NCI-H748 (cell line): ENCODE results near the gene CSNK1G1.

Source experiments
- DNase-seq: peaks from one replicate; lab custom pipeline; 2025; ENCODE audit not compliant: unreplicated experiment; lab: John Stamatoyannopoulos, UW

CSNK1G1 gene

DNA sequence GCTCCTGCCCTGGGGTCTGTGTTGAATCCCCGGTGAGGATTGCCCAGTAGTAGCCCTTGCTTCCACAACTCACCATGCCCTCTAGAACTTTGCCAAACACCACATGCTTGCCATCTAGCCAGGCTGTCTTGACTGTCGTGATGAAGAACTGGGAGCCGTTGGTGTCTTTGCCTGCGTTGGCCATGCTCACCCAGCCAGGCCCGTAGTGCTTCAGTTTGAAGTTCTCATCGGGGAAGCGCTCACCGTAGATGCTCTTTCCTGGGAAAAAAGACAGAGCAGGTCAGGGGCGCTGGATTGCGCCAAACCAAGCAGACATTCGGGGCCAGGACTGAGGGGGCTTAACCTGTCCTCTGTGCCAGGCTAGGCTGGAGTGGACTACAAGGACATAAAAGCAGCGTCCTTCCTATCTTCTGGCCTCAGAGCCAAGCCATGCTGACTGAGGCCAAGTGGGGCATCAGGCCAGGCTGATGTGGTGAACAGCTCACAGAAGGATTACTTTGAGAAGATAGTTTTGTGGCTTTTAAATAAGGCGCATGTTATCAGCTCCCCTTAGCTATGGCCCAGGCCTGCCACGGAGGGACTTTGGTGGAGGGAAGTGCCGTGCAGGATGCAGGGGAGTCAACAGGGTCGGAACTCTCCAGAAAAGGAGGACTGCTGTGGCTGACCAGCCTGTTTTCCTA, 199.2 kb downstream of the CSNK1G1 start:
- DNase-seq: no peak

GRCh38 chr15:64155802-64156651, 199.9 kb downstream of the CSNK1G1 start:
- no peak for DNase-seq

DNA sequence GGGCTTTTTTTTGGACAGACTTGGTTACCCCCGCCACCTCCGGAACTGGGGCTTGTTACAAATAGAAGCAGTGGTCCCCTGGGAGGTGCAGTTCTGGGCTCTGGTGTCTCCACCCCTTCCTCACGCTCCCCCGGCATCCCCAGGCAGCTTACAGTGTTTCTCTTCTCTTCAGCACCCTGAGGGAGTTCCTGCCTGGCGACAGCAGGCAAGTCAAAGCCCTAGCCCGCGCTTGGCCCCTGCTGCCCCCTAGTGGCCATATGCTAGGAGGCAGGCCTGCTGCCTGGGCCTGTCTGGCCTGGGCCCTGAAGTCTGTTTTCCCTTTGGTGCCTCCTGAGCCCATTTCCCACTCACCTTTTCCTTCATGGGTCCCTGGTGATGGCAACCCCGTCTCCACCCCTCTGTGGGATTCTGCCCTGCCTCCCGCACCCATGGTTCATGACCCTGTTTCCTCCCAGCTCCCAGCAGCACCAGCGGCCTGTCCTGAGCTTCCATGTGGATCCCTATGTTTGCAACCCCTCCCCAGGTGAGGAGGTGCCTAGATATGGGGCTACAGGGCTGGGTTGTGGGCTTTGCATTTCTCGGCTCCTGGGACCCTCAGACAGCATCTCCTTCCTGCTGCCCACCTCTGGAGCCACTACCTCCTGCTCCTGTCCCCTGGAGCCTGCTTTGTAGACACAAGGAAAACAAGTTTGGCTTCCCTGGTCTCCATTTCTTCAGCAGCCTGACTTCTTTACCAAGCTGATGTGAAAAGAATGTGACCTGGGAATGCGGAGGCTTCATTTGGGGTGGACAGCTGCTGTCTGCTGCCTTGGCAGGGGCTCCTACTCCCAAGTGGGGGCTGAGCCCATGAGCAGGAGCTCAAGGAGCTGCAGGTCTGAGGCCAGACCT, 202.2 kb downstream of the CSNK1G1 start:
- DNase-seq: peak; percentile 83

GRCh38 chr15:64152507-64153387, 203.2 kb downstream of the CSNK1G1 start:
- peak; percentile 52 for DNase-seq

GRCh38 chr15:64151727-64152506, 204.1 kb downstream of the CSNK1G1 start, which contains the start of gene SNX22:
SNX22 (plus strand) TSS chr15:64151731; CDS start chr15:64151776, 45 bp downstream.
- peak; percentile 52 for DNase-seq

GRCh38 chr15:64149893-64150578, 205.9 kb downstream of the CSNK1G1 start:
- no peak for DNase-seq

DNA sequence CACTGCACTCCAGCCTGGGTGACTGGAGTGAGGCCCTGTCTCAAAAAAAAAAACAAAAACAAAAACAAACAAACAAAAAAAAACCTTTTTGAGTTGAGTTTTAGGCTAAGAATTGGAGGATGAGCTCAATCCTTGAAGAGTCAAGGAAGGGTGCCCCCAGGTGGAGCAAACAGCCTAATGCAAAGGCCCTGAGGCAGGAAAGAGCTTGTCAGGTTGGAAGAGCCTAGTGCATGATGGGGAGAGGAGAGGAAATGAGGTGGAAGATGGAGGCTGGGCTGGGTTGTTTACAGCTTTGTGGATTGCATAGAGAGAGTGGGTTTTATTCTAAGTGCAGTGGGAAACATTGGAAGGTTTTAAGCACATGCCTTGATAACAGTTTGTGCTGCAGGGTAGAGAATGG, 206.5 kb downstream of the CSNK1G1 start:
- no peak for DNase-seq

- no peak for DNase-seq
These were observed 207.4 kb downstream of the CSNK1G1 start for GRCh38 chr15:64148581-64148980.

DNA sequence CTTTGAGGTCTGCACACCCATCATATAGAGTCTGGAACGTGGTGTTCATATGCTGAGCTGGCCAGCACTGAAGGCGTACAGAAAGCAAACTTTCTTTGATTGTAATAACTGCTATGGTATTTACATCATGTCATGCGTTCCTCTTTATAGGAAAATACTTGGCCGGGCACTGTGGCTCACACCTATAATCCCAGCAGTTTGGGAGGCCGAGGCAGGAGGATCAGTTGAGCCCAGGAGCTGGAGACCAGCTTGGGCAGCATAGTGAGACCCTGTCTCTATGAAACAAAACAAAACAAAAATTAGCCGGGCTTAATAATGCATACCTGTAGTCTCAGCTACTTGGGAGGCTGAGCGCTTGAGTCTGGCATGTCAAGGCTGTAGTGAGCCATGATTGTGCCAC, 207.8 kb downstream of the CSNK1G1 start:
- DNase-seq: no peak

- DNase-seq: no peak
These were observed 208.9 kb downstream of the CSNK1G1 start for GRCh38 chr15:64146885-64147681.

GRCh38 chr15:64146520-64146884, 209.5 kb downstream of the CSNK1G1 start:
- no peak for DNase-seq

DNA sequence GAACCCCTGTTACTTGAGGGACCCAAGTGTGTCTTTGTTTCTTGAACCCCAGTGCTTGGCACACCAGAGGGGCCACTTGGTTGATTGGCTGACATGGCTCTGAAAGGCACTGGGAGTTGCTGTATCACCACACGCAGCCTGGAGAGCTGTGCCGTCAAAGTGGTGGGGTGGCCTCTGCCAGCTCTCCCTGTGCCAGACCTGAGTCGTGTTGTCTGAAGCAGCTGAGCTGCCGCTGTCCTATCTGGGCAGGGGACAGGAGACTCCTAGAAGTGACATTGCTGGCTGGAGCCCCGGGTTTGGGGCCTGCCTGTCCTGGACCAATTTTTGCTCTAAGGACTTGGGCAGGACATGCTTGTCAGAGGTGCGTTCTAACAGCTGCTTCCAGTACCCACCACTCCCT, 209.9 kb downstream of the CSNK1G1 start:
- DNase-seq: no peak

- DNase-seq: no peak
These were observed 211.2 kb downstream of the CSNK1G1 start for GRCh38 chr15:64144565-64145281.

DNA sequence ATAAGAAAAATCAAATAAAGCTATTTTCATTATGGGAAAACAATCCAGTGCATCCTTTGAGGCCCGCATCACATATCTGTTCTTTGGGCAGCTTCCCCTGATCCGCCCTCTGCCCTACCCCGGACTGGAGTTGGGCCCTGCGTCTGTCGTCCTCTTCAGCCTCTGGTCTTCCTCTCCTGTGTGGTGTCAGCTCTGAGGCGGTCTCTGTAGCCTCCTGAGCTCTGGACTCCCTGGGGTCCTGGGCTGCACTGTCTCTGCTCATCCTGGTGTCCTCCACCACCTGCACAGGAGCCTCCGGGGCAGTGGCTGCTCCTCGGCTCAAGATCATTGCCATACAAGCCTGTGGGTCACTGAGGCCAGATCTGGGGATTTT, 211.8 kb downstream of the CSNK1G1 start:
- no peak for DNase-seq

GRCh38 chr15:64143276-64143675, 212.7 kb downstream of the CSNK1G1 start:
- DNase-seq: no peak

DNA sequence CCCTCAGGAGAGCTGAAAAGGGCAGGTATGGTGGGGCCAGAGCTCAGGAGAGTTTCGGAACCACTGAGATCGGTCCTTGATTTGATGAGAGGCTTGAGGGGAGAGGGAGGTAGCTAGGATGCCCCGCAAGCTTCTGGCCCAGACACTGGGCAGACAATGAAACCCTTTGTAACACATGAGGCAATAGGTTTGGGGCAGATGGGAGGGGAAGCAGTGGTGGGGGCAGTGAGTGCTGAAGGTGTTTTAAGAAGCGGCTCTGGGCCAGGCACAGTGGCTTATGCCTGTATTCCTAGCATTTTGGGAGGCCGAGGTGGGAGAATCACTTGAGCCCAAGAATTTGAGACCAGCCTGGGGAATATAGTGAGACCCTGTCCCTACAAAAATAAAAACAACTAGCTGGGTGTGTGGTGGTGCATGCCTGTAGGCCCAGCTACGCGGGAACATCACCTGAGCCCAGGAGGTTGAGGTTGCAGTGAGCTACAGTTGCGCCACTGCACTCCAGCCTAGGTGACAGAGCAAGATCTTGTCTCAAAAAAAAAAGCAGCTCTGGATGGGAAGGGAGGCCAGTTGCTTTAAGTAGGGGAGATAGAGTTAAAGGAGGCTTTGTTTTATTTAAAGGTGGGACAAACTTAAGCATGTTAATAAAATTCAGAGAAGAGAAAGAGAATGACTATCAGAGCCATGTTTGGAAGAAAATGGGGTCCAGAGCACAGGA, 214.0 kb downstream of the CSNK1G1 start:
- DNase-seq: no peak

- no peak for DNase-seq
These were observed 217.5 kb downstream of the CSNK1G1 start for GRCh38 chr15:64138331-64138941.
